ENCODE measurements around the gene KLKB1.

DNA sequence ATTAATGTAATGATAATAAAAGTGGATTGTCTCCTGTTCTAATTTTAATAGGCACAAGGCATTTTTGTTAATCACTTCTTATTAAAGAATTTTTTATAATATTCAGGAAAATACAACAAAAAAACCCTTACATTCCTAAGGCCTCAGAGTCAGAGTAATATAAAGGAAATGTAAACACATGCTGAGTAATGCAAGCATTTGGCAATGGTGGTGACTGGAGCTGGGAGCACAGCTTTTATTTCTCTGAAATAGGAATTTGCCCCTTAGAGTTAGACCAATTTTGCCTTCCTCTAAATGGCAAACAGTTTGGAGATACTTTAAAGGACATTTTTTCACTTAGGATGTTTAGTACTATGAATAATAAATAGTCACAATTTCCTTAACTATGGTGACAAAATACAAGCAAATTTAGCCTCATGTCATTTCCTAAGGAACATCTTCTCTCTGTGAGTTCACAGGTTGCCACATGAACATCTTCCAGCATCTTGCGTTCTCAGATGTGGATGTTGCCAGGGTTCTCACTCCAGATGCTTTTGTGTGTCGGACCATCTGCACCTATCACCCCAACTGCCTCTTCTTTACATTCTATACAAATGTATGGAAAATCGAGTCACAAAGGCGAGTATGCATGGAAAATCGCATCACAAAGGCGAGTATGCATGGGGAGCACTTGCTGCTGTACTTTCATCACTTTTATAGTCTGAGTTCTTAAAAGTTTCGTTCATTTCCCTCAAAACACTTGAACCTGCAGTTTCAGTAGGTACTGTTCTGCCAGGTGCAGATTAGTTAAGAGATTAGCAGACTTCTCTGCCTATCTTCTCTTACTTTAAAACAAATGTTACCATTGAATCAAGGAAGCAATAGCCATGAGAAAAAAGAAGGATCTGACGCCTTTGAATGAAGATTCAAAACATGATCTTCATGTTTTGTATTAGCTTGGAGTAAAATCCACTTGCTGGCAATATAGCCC is 22.8 kb downstream of the KLKB1 start:
- TF ChIP-seq, protein P1, sequence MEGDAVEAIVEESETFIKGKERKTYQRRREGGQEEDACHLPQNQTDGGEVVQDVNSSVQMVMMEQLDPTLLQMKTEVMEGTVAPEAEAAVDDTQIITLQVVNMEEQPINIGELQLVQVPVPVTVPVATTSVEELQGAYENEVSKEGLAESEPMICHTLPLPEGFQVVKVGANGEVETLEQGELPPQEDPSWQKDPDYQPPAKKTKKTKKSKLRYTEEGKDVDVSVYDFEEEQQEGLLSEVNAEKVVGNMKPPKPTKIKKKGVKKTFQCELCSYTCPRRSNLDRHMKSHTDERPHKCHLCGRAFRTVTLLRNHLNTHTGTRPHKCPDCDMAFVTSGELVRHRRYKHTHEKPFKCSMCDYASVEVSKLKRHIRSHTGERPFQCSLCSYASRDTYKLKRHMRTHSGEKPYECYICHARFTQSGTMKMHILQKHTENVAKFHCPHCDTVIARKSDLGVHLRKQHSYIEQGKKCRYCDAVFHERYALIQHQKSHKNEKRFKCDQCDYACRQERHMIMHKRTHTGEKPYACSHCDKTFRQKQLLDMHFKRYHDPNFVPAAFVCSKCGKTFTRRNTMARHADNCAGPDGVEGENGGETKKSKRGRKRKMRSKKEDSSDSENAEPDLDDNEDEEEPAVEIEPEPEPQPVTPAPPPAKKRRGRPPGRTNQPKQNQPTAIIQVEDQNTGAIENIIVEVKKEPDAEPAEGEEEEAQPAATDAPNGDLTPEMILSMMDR (IDR thresholded peaks at IDR 0.05; ENCODE audit: extremely low read depth in 1 of 2, insufficient read depth in 1 of 2, low read depth in 1 of 2, low read length in 2 of 2): no peak
- TF ChIP-seq EZH2 (IDR thresholded peaks at IDR 0.05; ENCODE audit: borderline replicate concordance, low read depth, low read length, severe bottlenecking) (no peak), POLR2AphosphoS5 (IDR thresholded peaks at IDR 0.05; ENCODE audit: insufficient read depth, low read depth, low read length) (no peak), MYC (IDR thresholded peaks at IDR 0.05; ENCODE audit: low read depth, low read length) (no peak), JUN (IDR thresholded peaks at IDR 0.05; ENCODE audit: borderline replicate concordance, insufficient read depth, insufficient read length, low read depth) (no peak), POLR2A (IDR thresholded peaks at IDR 0.05; ENCODE audit: low read depth, low read length) (no peak), FOS (IDR thresholded peaks at IDR 0.05; ENCODE audit: borderline replicate concordance, insufficient read depth, low read length) (no peak), GATA2 (IDR thresholded peaks at IDR 0.05; ENCODE audit: insufficient read depth, insufficient read length, low read depth, low read length) (no peak)
- TF ChIP-seq, protein P2, sequence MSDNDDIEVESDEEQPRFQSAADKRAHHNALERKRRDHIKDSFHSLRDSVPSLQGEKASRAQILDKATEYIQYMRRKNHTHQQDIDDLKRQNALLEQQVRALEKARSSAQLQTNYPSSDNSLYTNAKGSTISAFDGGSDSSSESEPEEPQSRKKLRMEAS (IDR thresholded peaks at IDR 0.05; ENCODE audit: insufficient read depth, insufficient read length): no peak

All from endothelial cell of umbilical vein (primary cell).